SK-N-SH treated with all-trans-retinoic acid at 6 μM for 48 hours (cell line): Measurements from ENCODE around the gene ZSWIM6.
A peak's percentile ranks its signal among the peaks of the same experiment; 100 is the strongest.

Source experiments
- ATAC-seq: fragments of 200-7000 bp; cut with Tn5 transposase; 3 replicates; pipeline ENCODE4 v1.9.1; 2020; ENCODE audit warnings: mild to moderate bottlenecking, moderate library complexity
- ARNTL ChIP-seq: fragments of 450-650 bp; formaldehyde crosslinking; IDR thresholded peaks from 2 replicates; pipeline ENCODE4 v1.5.0; 2020; ENCODE audit warnings: low read depth, mild to moderate bottlenecking, moderate library complexity, borderline replicate concordance
- BACH2 ChIP-seq: fragments of 250-450 bp; sonication (Bioruptor Pico); IDR thresholded peaks from 2 replicates; pipeline ENCODE4 v1.9.0; 2021; ENCODE audit warnings: mild to moderate bottlenecking, borderline replicate concordance
- CREB5 ChIP-seq: fragments of 250-450 bp; sonication (Bioruptor Pico); IDR thresholded peaks from 2 replicates; pipeline ENCODE4 v1.5.1; 2020; ENCODE audit warnings: low read depth, mild to moderate bottlenecking, moderate library complexity
- CSDC2 ChIP-seq: fragments of 250-450 bp; sonication (Bioruptor Pico); IDR thresholded peaks from 2 replicates; pipeline ENCODE4 v1.5.0; 2020; ENCODE audit warnings: mild to moderate bottlenecking, moderate library complexity
- CSRNP3 ChIP-seq: fragments of 250-450 bp; sonication (Bioruptor Pico); IDR thresholded peaks from 2 replicates; pipeline ENCODE4 v1.5.1; 2021; ENCODE audit warnings: mild to moderate bottlenecking, moderate library complexity
- ESRRG ChIP-seq: fragments of 250-450 bp; sonication (Bioruptor Pico); IDR thresholded peaks from 2 replicates; pipeline ENCODE4 v1.6.1; 2021; ENCODE audit warnings: mild to moderate bottlenecking
- GLIS3 ChIP-seq: fragments of 250-450 bp; sonication (Bioruptor Pico); IDR thresholded peaks from 2 replicates; pipeline ENCODE4 v1.5.0; 2020; ENCODE audit warnings: mild to moderate bottlenecking, moderate library complexity
- ISL1 ChIP-seq: fragments of 250-450 bp; sonication (Bioruptor Pico); IDR thresholded peaks from 2 replicates; pipeline ENCODE4 v2.1.2; 2022; ENCODE audit warnings: mild to moderate bottlenecking, moderate library complexity
- OSR1 ChIP-seq: fragments of 250-450 bp; sonication (Bioruptor Pico); IDR thresholded peaks from 2 replicates; pipeline ENCODE4 v1.8.0; 2022; ENCODE audit warnings: moderate library complexity, mild to moderate bottlenecking, inconsistent platforms
- POU6F1 ChIP-seq: fragments of 250-450 bp; sonication (Bioruptor Pico); IDR thresholded peaks from 2 replicates; pipeline ENCODE4 v1.8.0; 2021; ENCODE audit warnings: low read depth, mild to moderate bottlenecking, moderate library complexity, borderline replicate concordance
- PPARA ChIP-seq: fragments of 250-450 bp; sonication (Bioruptor Pico); IDR thresholded peaks from 2 replicates; pipeline ENCODE4 v1.5.0; 2020; ENCODE audit warnings: mild to moderate bottlenecking, borderline replicate concordance
- SNAI2 ChIP-seq: fragments of 250-450 bp; sonication (Bioruptor Pico); IDR thresholded peaks from 2 replicates; pipeline ENCODE4 v1.5.0; 2020; ENCODE audit warnings: mild to moderate bottlenecking, moderate library complexity
- TCF4 ChIP-seq: fragments of 250-450 bp; sonication (Bioruptor Pico); IDR thresholded peaks from 2 replicates; pipeline ENCODE4 v1.8.0; 2021; ENCODE audit warnings: mild to moderate bottlenecking, moderate library complexity, borderline replicate concordance
- TOX ChIP-seq: fragments of 250-450 bp; sonication (Bioruptor Pico); IDR thresholded peaks from 2 replicates; pipeline ENCODE4 v1.8.0; 2021; ENCODE audit warnings: mild to moderate bottlenecking, moderate library complexity, borderline replicate concordance
- TSHZ2 ChIP-seq: fragments of 250-450 bp; sonication (Bioruptor Pico); IDR thresholded peaks from 2 replicates; pipeline ENCODE4 v1.5.0; 2020; ENCODE audit warnings: mild to moderate bottlenecking, moderate library complexity
- ZC3H10 ChIP-seq: fragments of 250-450 bp; sonication (Bioruptor Pico); IDR thresholded peaks from 2 replicates; pipeline ENCODE4 v1.5.1; 2021; ENCODE audit warnings: mild to moderate bottlenecking, moderate library complexity
- ZFP3 ChIP-seq: fragments of 250-450 bp; sonication (Bioruptor Pico); IDR thresholded peaks from 2 replicates; pipeline ENCODE4 v1.5.0; 2020; ENCODE audit warnings: mild to moderate bottlenecking, moderate library complexity
- ZFP30 ChIP-seq: fragments of 450-650 bp; formaldehyde crosslinking; IDR thresholded peaks from 2 replicates; pipeline ENCODE4 v1.5.0; 2022; ENCODE audit warnings: mild to moderate bottlenecking, moderate library complexity
- ZNF565 ChIP-seq: fragments of 450-650 bp; formaldehyde crosslinking; conservative IDR thresholded peaks from 2 replicates; pipeline ENCODE4 v1.5.0; 2020; ENCODE audit warnings: low read depth, mild to moderate bottlenecking, moderate library complexity
- ZNF70 ChIP-seq: fragments of 450-650 bp; formaldehyde crosslinking; IDR thresholded peaks from 2 replicates; pipeline ENCODE4 v1.5.0; 2020; ENCODE audit warnings: mild to moderate bottlenecking, moderate library complexity
- ZNF8 ChIP-seq: fragments of 450-650 bp; formaldehyde crosslinking; IDR thresholded peaks from 2 replicates; pipeline ENCODE4 v1.5.0; 2020; ENCODE audit warnings: mild to moderate bottlenecking, moderate library complexity

Gene ZSWIM6

GRCh38 chr5:61283471-61283870, 48.6 kb upstream of the ZSWIM6 start (continued):
- no peak for TF ChIP-seq TOX (CRISPR knock-in tag)
- TF ChIP-seq CSDC2 (CRISPR knock-in tag): no peak

- no peak for TF ChIP-seq ISL1
- TF ChIP-seq TOX (CRISPR knock-in tag): no peak
- TF ChIP-seq SNAI2 (CRISPR knock-in tag): no peak
- ATAC-seq: no peak
These were observed 46.5 kb upstream of the ZSWIM6 start for GRCh38 chr5:61285531-61285930.

- peak; percentile 78 for ATAC-seq
- TF ChIP-seq ZFP30 (CRISPR knock-in tag): no peak
- TF ChIP-seq ZNF8 (CRISPR knock-in tag): no peak
- TF ChIP-seq POU6F1 (CRISPR knock-in tag): no peak
- TF ChIP-seq GLIS3 (CRISPR knock-in tag): no peak
- no peak for TF ChIP-seq OSR1 (CRISPR knock-in tag)
- TF ChIP-seq CSDC2 (CRISPR knock-in tag): no peak
- no peak for TF ChIP-seq ARNTL
- no peak for TF ChIP-seq CSRNP3 (CRISPR knock-in tag)
- TF ChIP-seq PPARA: no peak
- TF ChIP-seq TCF4 (CRISPR knock-in tag): no peak
These were observed 45.5 kb upstream of the ZSWIM6 start for GRCh38 chr5:61286446-61287132.

- ATAC-seq: no peak
- TF ChIP-seq ZNF70 (CRISPR knock-in tag) (no peak), ZNF565 (CRISPR knock-in tag) (no peak), BACH2 (CRISPR knock-in tag) (no peak), OSR1 (CRISPR knock-in tag) (no peak), CSRNP3 (CRISPR knock-in tag) (no peak), ZFP30 (CRISPR knock-in tag) (no peak), TCF4 (CRISPR knock-in tag) (no peak), ZC3H10 (no peak), ZNF8 (CRISPR knock-in tag) (no peak), CREB5 (CRISPR knock-in tag) (no peak)
These were observed 44.6 kb upstream of the ZSWIM6 start for GRCh38 chr5:61287474-61287873.

GRCh38 chr5:61289241-61289640, 42.8 kb upstream of the ZSWIM6 start:
- TF ChIP-seq OSR1 (CRISPR knock-in tag) (no peak), ZFP3 (no peak), ZC3H10 (no peak), GLIS3 (CRISPR knock-in tag) (no peak), SNAI2 (CRISPR knock-in tag) (no peak), ESRRG (CRISPR knock-in tag) (no peak), BACH2 (CRISPR knock-in tag) (no peak), CSRNP3 (CRISPR knock-in tag) (no peak), TSHZ2 (CRISPR knock-in tag) (no peak), CREB5 (CRISPR knock-in tag) (no peak), CSDC2 (CRISPR knock-in tag) (no peak)

More at GRCh38 chr5:61289241-61289640, 42.8 kb upstream of the ZSWIM6 start:
- no peak for ATAC-seq
